HPDE6-E6E7 (cell line): Measurements from ENCODE around the gene IFNA21.
"Not testable (repeated sequence)": the region's sequence is repeated elsewhere in the genome, so short reads cannot be mapped to it uniquely, and the experiment has no call there.

Experiments
- DNase-seq: peaks from one replicate; pipeline ENCODE4 v3.0.0; 2011; ENCODE audit warnings: missing footprints; ENCODE audit errors: extremely low spot score

Gene IFNA21

DNA sequence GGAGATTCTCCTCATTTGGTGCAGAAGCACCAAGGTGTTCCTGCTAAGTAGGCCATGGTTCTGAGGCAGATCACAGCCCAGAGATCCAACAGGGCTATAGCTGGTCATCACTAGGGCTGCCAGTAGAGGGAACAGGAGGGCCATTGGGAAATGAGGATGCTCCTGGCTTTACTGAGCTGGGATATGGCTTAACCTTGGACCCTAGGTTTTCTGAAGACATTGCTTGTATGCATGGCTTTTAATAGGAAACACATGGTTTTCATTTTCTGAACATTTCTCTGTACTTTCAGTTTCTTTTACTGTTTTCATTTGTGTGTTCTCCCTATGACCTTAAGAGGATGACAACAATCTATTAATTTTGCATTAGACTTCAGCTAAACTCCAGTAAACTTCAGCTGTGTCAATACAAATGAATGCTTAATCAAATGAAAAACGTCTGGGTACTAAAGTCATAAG lies 25.0 kb downstream of the IFNA21 start, which contains the start of gene IFNW1:
Gene IFNW1, minus strand, starts transcription at position 406 of the 456 bp plus-strand sequence. Its CDS starts 262 bp downstream, at position 144.
- no peak for DNase-seq

DNA sequence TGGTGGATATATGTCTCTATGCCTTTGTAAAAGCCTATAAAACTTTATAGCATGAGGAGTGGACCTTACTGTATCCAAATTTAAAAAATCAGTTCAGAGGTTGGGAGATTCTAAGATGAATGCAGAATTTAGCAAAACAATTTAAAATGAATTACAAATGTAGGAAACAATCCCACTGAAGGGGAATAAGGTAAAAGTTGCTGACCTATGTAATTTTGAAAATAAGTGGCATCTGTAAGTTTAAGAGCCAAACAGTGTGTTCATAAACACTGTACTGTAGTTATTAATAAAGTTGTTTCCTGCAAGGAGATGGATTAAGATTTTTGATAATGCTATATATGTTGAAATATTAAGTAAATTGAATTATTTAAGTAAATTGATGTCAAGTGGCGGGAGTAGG lies 29.4 kb downstream of the IFNA21 start:
- no peak for DNase-seq

DNA sequence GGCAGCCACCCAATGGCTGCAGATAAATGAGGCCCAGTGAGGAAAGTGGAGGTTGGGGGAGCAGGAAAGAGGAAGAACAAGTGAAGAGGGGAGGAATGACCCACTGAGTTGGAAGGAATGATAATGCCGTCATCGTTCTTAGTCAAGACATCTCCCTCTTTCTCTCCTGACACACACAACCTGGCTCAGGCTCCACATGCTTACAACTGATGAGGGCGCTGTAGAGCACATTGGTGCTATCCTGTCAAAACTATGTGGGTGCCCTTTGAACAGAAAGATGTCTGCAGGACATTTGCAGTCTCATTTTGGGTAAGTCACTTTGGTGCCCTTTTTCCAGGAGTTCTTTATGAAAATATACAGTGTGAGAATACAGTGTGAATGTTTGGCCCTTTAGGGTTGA lies 30.7 kb downstream of the IFNA21 start:
- DNase-seq, result no peak

DNA sequence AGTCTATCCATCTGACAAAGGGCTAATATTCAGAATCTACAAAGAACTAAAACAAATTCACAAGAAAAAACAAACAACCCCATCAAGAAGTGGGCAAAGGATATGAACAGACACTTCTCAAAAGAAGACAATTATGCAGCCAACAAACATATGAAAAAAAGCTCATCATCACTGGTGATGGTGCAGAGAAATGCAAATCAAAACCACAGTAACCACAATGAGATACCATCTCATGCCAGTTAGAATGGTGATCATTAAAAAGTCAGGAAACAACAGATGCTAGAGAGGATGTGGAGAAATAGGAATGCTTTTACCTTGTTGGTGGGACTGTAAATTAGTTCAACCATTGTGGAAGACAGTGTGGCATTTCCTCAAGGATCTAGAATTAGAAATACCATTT lies 38.3 kb downstream of the IFNA21 start:
- not testable (repeated sequence) for DNase-seq

DNA sequence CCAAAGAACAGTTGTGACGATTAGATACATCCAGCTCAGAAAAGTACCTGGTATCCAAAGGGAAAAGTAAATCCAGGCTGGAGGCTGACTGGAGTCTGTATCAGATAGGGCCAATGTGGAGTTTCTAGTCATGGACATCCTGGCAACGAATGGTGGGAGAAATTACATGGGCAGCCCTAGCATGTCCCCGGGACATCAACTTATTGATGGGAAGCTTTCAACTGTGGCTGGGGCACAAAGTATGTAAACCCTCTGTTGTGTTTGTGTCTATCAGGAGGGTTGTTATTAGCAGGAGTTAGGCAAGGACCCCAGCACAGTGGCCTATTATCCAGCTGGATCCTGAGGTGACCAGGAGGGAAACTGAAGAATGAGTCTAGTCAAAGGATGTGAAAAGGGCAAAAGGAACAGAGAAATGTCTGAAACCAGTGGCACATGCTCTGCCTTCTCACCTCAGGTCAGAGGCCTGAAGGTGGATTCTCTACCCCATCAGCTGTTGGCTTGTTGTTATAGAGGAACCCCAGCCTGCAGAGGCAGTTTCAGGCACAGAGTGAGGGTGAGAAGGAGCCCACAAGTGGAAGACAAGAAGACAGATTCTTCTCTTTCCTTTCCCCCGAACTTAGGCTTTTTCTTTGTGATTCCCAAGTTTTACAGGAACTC lies 44.7 kb downstream of the IFNA21 start:
- no peak for DNase-seq

DNA sequence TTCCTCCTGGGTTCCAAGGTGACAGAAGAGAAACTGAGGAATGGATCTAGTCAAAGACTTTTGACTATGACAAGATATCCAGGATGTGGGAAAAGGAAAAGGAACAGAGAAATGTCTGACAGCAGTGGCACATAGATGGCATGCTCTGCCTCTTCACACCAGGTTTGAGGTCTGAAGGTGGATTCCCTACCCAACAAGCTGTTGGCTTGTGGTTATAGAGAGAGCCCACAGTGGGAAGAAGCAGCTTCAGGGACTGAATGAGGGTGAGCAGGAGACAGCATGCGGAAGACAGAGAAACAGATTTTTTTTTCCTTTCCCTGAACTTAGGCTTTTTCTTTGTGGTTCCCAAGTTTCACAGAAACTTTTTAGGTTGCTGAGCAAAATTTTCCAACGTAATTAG lies 45.4 kb downstream of the IFNA21 start:
- DNase-seq, result no peak

DNA sequence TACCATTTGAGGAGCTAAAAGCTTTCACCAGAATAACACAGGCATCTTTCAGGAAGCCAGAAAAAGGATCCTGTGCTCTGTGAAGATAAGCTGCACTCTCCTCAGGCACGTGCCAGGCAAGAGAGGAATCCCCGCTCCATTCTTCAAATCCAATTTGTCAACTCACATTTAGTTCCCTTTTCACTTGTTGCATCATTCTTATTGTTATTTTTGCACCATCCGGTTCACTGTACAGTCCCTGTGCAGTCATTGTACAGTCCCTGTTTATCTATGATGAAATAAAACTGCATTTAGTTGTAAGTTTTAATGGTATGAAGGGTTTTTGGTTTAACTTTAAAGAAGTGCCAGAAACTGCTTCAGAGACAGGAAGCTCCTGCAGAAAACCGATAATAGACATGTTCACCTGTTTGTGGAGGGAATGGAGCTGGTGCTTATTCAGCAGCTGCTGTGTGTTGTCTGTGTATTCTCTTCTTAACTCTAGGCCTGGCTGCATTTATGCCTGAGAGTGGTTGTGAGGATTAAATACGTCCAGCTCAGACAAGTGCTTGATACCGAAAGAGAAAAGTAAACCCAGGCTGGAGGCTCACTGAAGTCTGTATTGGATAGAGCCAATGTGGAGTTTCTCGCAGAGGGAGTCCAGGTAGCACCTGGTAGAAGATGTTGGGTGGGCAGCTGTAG lies 47.2 kb downstream of the IFNA21 start:
- DNase-seq, result no peak
